Neural progenitor cell (in vitro differentiated cells): ENCODE data around the gene HOXD4.

Source experiments
- CTCF ChIP-seq: fragments of 200-600 bp; sonication (generic); IDR thresholded peaks from 2 replicates; pipeline ENCODE4 v1.5.1; 2017; ENCODE audit warnings: antibody characterized with exemption, mild to moderate bottlenecking
- EZH2 ChIP-seq: fragments of 200-600 bp; sonication (generic); IDR thresholded peaks from 2 replicates; pipeline ENCODE4 v1.6.1; 2017; ENCODE audit warnings: antibody characterized with exemption, mild to moderate bottlenecking, moderate library complexity

GRCh38 chr2:176186024-176186423, 34.7 kb downstream of the HOXD4 start:
- no peak for TF ChIP-seq EZH2
- TF ChIP-seq CTCF = no peak
